Amniotic stem cell (primary cell): ENCODE results near the gene SHISAL2B.
"Not testable (repeated sequence)": the region's sequence is repeated elsewhere in the genome, so short reads cannot be mapped to it uniquely, and the experiment has no call there.

Experiments used
- DNase-seq: peaks from one replicate; lab custom pipeline; 2025; lab: John Stamatoyannopoulos, UW

Gene SHISAL2B

GRCh38 chr5:64700765-64701164 lies 10.5 kb downstream of the SHISAL2B start:
- no peak for DNase-seq

GRCh38 chr5:64706074-64706473 lies 15.8 kb downstream of the SHISAL2B start:
- DNase-seq, result not testable (repeated sequence)

GRCh38 chr5:64707191-64707590 lies 16.9 kb downstream of the SHISAL2B start:
- no peak for DNase-seq

GRCh38 chr5:64714495-64714894 lies 24.2 kb downstream of the SHISAL2B start:
- not testable (repeated sequence) for DNase-seq

- no peak for DNase-seq
Observed at GRCh38 chr5:64722588-64722987, 32.3 kb downstream of the SHISAL2B start.

- no peak for DNase-seq
Observed at GRCh38 chr5:64727150-64727549, 36.8 kb downstream of the SHISAL2B start.

GRCh38 chr5:64742411-64742810 lies 52.1 kb downstream of the SHISAL2B start:
- DNase-seq, result no peak

GRCh38 chr5:64742821-64743220 lies 52.5 kb downstream of the SHISAL2B start:
- no peak for DNase-seq

- DNase-seq, result no peak
Observed at GRCh38 chr5:64744914-64745313, 54.6 kb downstream of the SHISAL2B start.

GRCh38 chr5:64746446-64746845 lies 56.1 kb downstream of the SHISAL2B start:
- no peak for DNase-seq

GRCh38 chr5:64749385-64749784 lies 59.1 kb downstream of the SHISAL2B start:
- DNase-seq, result no peak

- no peak for DNase-seq
Observed at GRCh38 chr5:64754066-64754465, 63.8 kb downstream of the SHISAL2B start.

- no peak for DNase-seq
Observed at GRCh38 chr5:64758901-64759300, 68.6 kb downstream of the SHISAL2B start.

- DNase-seq, result no peak
Observed at GRCh38 chr5:64759960-64760660, 69.8 kb downstream of the SHISAL2B start.

- DNase-seq, result no peak
Observed at GRCh38 chr5:64763948-64764503, 73.7 kb downstream of the SHISAL2B start.

- no peak for DNase-seq
Observed at GRCh38 chr5:64765804-64766504, 75.7 kb downstream of the SHISAL2B start.

- no peak for DNase-seq
Observed at GRCh38 chr5:64766941-64767340, 76.6 kb downstream of the SHISAL2B start.
